Subcutaneous adipose tissue (tissue), 4 donors: ENCODE results near the gene DOCK2. TPM values are rescaled to one million over a fixed set of nuclear protein-coding genes. Genes with fewer than 3 reads are reported as not detected.

Source experiments
- CTCF ChIP-seq: fragments of 450-650 bp; IDR thresholded peaks from one replicate; pipeline ENCODE4 v1.5.1; 2016; ENCODE audit warnings: low read depth, mild to moderate bottlenecking, control low read depth, antibody characterized with exemption, moderate library complexity
- total RNA-seq, 4 donors: library from RNA; depleted of rRNA; stranded (reverse); fragments of >200 nt; gene quantifications; one replicate each; pipeline ENCODE4 v1.1.0, GENCODE V29; 2016

The DOCK2 gene
- 100 to 1,000 TPM in 1 of 4 donors, 10 to 100 TPM in 3; 23.9 to 101 (median 51.1) TPM for total RNA-seq

- TF ChIP-seq CTCF = no peak
These were observed at the start of gene DOCK2 for GRCh38 chr5:169637085-169637548. DOCK2 (plus strand) TSS chr5:169637275; CDS start chr5:169637327, 52 bp downstream.

- no peak for TF ChIP-seq CTCF
These were observed 46.5 kb upstream of the DOCK2 start for GRCh38 chr5:169590602-169591001.

- no peak for TF ChIP-seq CTCF
These were observed 45.4 kb upstream of the DOCK2 start for GRCh38 chr5:169591636-169592035.

- TF ChIP-seq CTCF = no peak
These were observed 44.0 kb upstream of the DOCK2 start for GRCh38 chr5:169592937-169593650.

GRCh38 chr5:169595172-169595820 is 41.8 kb upstream of the DOCK2 start:
- TF ChIP-seq CTCF = no peak

GRCh38 chr5:169599451-169599850 is 37.6 kb upstream of the DOCK2 start:
- no peak for TF ChIP-seq CTCF

- no peak for TF ChIP-seq CTCF
These were observed 34.5 kb upstream of the DOCK2 start for GRCh38 chr5:169602535-169602934.
